Activated gamma-delta T cell treated with anti-CD3 and anti-CD28 coated beads, Interleukin-2, amount 50 U/mL, for 16 hours (primary cell): ENCODE data around the gene CAVIN3.

ENCODE experiments used
- DNase-seq: peaks from one replicate; pipeline ENCODE4 v3.0.0-alpha.2; 2020; ENCODE audit warnings: low read depth

Gene CAVIN3

DNA sequence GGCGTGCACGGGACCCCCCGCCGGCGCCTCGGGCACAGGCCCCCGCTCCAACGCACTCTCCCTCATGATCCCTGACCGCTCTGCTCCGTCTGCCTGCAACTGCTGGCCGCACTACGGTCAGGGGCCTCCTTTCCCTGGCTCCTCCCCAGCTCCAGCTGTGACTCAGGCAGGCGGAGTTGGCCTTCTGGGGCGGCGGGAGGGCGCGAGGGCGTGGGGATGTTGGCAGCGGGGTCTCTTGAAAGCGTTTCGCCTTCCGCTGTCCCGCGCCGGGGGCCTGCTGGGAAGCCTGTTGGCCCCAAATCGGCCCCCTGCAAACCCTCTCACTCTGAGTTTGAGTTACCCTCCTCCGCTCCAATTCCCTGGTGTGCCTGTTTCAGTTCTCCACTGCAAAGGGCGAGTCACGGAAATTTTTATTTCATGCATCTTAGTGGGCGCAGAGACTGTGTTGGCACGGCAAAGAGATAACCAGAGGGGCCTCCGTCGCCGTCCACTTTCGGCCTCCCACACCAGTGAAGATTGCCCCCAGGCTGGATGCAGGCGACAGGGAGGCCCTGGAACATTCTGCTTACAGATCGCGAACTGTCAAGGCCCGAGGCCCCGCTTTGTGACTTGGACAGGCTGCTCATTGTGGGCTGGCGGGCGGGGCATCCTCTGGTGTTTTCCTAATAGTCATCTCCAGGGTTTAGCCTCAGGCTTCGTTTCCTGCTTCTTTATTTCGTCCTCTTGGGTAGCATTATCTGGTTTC, at the start of gene CAVIN3:
Gene CAVIN3 (minus strand): TSS at position 91 of the 745 bp plus-strand sequence. CDS start 25 bp downstream, at position 66.
- peak; percentile 1 for DNase-seq

GRCh38 chr11:6365659-6366058, 45.4 kb upstream of the CAVIN3 start:
- DNase-seq, result no peak

DNA sequence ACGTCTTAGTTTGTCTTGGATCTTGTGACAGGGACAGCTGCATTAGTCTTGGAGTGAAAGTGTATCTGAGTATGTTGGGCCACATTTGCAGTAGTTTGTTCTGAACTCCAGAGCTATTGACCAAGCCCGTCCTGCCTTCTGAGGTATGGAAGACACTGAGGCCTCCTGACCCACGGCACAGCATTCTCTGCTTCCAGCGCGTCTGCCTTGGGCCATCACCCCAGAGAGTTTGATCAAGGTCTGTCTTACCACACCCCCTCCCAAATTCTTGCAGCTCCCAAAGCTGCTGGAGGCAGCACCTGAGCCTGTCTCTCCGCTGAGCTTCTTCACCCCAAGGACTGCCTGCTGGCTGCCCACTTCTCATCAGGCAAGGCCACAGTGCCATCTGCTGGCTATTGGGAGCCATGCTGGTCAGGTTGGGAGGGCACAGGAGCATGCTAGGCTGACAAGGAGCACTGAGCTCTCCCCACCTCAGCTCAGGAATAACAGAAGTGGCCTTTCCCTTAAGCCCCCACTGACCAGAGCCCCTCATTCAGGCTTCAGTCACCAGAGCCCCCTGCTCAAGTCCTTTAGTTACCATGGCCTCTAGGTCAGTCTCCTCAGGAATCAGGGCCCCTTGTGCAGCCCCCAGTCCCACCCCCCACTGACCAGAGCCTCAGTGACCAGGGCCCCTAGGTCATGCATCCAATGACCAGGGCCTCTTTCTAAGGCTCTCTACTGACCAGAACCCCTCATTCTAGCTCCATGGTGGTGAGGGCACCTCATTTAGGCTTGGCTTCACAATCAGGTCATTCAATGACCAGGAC, 42.8 kb upstream of the CAVIN3 start:
- peak; percentile 30 for DNase-seq

GRCh38 chr11:6362185-6362872, 42.0 kb upstream of the CAVIN3 start:
- no peak for DNase-seq

GRCh38 chr11:6360183-6360582, 39.9 kb upstream of the CAVIN3 start:
- DNase-seq, result no peak

DNA sequence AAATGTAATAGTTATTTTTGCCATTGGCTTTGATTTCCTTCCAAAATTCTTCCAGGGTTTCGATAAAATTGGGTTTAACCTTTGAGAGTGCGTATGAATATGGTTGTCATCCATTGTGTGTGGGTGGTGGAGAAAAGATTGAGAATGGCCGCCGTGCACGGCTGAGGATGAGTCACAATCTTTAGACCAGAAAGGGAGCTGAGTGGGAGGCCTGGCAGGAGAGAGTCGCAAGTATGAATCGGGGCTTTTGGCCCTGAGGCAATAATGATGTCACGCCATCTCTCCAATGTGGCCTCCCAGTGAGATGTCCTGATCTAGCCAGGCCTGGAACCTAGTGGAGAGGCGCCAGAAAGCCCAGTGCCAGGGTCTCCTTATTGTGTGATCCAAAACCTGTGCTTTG, 36.9 kb upstream of the CAVIN3 start:
- DNase-seq, result no peak

DNA sequence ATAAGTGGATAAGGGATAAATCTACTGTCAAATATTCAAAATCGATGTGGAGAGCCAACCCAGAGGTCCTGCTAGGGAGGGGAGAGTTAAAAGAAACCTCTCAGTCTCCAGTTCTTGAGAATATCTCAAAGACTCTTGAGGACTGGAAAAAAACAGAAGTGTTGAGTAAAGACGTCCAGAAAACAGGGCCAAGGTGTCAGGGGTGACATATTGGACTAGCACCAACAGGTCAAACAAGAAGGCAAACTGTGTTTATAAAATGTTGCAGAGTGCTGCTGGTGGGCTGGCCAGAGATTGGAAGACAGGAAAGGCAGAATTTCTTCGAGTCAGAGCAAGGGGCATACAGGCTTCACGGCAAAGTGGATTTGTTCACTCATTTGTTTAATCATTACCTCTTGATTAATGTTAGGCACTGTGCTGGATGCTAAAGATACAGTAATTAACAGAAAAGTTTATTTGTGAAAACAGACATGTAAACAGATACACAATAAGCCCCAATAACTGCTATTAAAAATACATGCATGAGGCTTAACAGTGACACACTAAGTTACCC, 36.3 kb upstream of the CAVIN3 start:
- DNase-seq, result no peak

DNA sequence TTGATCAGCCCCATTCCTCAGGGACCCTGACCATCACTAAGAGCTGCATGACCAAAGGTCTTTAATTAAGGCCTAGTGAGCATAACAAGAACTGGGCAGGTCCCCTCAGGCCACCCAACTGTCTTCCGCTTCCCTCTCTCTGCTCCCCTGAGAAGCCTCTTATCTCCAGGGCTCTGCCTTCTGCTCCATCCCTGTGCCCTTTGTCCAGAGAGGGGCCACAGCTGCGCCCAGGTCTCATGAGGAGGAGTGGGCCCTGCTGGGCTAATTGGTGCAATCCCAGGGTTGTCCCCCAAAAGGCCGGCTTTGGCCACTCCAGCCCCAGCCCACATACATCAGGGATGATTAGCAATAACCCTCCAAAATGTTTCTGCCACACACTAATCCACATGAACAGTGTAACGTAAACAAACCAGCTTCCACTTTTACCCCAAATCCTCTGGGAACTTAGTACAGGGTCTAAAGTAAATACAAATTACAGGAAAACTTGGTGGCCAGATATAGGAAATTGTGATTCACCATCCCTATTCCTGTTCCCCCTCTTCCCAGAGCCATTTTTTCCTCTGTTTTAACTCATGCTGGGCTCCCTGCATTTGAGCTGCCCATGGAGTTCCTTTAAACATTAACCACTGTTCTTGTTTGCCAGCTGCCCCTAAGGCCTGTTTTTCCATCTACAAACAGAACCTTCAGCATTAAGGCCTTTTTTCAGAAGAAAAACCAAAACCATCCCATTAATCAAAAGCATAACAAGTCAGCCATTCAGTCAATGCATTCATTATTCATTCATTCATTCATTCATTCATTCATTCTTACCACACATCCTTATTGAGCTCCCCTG, 34.6 kb upstream of the CAVIN3 start:
- DNase-seq, result no peak

GRCh38 chr11:6353367-6353987, 33.2 kb upstream of the CAVIN3 start:
- DNase-seq, result peak; percentile 30

GRCh38 chr11:6351782-6352382, 31.6 kb upstream of the CAVIN3 start:
- no peak for DNase-seq

DNA sequence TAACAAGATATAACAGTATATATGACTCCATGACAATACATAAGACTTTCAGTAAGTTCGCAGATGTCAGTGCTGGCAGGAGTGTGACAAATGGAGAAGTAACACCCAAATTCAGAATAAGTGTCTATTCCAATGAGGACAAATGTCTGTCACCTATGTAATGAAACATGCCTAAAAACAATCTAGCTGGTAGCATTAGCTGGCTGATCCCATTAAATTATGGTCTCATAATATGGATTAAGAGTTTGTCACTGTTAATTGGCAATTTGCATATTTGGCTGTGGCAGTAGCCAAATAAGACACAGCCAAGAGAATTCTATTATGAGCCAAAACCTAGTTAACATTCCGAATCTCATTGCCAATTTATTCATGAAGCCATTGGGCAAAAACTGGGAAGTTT, 30.2 kb upstream of the CAVIN3 start:
- DNase-seq, result no peak

- no peak for DNase-seq
Observed at GRCh38 chr11:6350043-6350442, 29.7 kb upstream of the CAVIN3 start.

GRCh38 chr11:6345366-6345765, 25.1 kb upstream of the CAVIN3 start:
- no peak for DNase-seq

- no peak for DNase-seq
Observed at GRCh38 chr11:6336293-6336692, 16.0 kb upstream of the CAVIN3 start.

- DNase-seq, result no peak
Observed at GRCh38 chr11:6334806-6335205, 14.5 kb upstream of the CAVIN3 start.

GRCh38 chr11:6333095-6333494, 12.8 kb upstream of the CAVIN3 start:
- DNase-seq, result no peak

DNA sequence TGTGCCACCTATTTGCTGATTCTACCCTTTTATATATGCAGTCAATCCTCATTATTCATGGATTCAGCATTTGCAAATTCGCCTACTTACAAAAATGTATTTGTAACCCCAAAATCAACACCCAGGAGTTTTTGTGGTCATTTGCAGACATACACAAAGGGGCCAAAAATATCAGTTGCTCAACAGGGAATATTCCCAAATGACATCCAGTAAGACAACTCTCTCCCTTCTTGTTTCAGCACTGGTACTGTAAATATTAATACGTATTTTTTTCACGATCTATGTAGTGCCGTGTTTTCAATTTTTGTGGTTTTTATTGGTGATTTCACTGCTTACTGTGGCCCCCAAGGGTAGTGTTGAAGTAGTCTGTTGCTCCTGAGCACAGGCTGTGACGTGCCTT, 11.8 kb upstream of the CAVIN3 start:
- DNase-seq, result no peak

DNA sequence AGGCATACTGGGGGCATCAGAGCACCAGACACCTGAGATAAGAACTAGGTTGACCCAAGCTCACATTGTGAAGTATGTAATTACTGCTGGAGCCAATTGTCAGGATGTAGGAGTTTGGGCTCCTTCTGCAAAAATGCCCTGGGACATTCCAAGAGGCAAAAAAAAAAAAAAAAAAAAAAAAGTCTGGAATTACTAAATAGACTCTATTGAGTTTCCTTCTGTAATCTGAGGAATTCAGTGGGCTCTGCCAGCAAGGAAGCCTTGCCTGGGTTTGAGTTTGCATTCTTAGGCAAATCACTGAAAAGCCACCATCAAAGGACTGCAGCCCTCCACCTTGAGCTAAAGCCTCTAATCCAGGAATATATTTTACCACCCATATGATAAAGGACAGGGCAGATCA, 8.0 kb upstream of the CAVIN3 start:
- DNase-seq, result no peak

DNA sequence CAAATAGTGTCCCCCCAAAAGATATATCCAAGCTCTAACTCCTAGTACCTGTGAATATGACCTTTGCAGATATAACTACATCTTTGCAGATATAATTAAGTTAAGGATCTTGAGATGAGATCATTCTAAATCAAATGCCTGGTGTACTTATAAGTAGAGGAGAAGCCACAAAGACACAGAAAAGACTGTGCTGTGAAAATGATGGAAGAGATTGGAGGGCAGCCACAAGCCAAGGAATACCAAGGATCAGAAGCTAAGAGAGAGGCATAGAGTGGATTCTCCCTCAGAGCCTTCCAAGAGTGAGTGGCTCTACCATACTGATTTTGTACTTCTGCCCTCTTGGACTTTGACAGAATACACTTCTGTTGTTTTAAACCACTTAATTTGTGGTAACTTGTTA, 7.5 kb upstream of the CAVIN3 start:
- no peak for DNase-seq

DNA sequence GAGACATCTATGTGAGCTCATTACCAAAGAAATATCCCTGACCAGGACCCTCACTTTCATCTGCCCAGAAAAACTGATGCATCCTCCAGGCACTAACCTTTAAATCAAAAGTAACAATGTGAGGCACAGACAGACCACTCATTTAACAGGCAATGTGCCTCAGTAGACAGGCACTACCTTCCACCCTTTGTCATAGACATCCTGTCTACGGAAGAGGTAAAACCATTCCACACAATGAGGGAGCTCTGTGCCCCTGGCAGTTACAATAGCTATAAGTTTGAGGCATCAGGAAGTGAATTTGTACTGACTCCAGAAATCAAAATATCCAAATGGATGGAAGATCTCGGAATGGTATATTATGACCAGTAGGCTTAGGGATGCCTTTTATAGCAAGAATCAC, 6.7 kb upstream of the CAVIN3 start:
- DNase-seq, result no peak

DNA sequence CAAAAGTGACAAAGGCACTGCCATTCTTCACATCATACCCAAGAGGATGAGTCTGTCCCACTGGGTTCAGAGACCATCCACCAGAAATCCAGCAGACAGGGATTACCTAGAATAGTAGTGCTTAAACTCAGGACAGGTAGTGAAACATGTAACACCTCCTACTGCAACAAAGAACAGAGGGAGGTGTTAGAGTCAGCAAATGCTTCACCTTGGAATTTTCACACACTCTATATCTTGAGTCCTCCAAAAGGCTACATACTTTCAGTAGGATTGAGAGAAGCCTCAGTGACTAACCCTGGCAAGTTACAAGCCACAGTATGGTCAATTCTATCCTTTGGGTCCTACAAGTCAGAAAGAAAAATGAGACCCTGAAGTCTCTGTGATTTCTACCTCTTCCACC, 6.0 kb upstream of the CAVIN3 start:
- DNase-seq, result no peak
